ENCODE data around the gene SHC4.

DNA sequence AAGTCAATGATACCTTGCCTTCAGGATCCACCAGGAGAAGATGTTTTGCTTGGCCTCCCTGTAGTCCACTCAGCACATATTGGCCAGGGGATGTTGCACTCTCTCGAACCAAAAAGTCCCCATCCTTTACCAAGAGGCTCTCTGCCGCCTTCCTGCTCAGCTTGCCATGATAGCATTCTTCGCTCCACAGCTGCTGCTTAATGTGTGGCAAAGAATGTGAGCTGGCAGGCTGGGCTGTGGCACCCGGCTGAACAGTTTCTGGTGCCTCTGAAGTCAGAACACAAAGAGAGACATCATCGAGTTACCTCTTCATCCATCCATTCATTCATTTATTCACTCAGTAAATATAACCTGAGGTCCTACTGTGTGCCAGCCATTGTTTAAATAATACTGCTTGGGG, 129.0 kb downstream of the SHC4 start:
- TF ChIP-seq, protein P1, sequence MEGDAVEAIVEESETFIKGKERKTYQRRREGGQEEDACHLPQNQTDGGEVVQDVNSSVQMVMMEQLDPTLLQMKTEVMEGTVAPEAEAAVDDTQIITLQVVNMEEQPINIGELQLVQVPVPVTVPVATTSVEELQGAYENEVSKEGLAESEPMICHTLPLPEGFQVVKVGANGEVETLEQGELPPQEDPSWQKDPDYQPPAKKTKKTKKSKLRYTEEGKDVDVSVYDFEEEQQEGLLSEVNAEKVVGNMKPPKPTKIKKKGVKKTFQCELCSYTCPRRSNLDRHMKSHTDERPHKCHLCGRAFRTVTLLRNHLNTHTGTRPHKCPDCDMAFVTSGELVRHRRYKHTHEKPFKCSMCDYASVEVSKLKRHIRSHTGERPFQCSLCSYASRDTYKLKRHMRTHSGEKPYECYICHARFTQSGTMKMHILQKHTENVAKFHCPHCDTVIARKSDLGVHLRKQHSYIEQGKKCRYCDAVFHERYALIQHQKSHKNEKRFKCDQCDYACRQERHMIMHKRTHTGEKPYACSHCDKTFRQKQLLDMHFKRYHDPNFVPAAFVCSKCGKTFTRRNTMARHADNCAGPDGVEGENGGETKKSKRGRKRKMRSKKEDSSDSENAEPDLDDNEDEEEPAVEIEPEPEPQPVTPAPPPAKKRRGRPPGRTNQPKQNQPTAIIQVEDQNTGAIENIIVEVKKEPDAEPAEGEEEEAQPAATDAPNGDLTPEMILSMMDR (IDR thresholded peaks at IDR 0.05; ENCODE audit: control extremely low read depth in 1 of 3, insufficient read depth in 1 of 3, low read depth in 1 of 3, low read length in 3 of 3): no peak
- no peak for TF ChIP-seq ZNF274 (IDR thresholded peaks at IDR 0.05; ENCODE audit: borderline replicate concordance, extremely low read depth, low read length)
- TF ChIP-seq EZH2 (IDR thresholded peaks at IDR 0.05; ENCODE audit: low read depth, low read length, severe bottlenecking): no peak
- TF ChIP-seq, protein P2, sequence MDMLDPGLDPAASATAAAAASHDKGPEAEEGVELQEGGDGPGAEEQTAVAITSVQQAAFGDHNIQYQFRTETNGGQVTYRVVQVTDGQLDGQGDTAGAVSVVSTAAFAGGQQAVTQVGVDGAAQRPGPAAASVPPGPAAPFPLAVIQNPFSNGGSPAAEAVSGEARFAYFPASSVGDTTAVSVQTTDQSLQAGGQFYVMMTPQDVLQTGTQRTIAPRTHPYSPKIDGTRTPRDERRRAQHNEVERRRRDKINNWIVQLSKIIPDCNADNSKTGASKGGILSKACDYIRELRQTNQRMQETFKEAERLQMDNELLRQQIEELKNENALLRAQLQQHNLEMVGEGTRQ (IDR thresholded peaks at IDR 0.05; ENCODE audit: low read length): no peak
- no peak for TF ChIP-seq GTF2F1 (IDR thresholded peaks at IDR 0.05; ENCODE audit: borderline replicate concordance, low read depth, low read length)
- no peak for TF ChIP-seq POLR2AphosphoS5 (IDR thresholded peaks at IDR 0.05; ENCODE audit: low read depth, low read length)
